HepG2 (cell line): Measurements from ENCODE around the gene MOCS1. TPM values are rescaled to one million over a fixed set of nuclear protein-coding genes. Genes with fewer than 3 reads are reported as not detected.

Source experiments
- ATAC-seq: fragments of 200-7000 bp; cut with Tn5 transposase; 3 replicates; pipeline ENCODE4 v1.9.1; 2020; ENCODE audit warnings: mild to moderate bottlenecking, moderate library complexity
- BruUV-seq: library from RNA; stranded (reverse); fragments of 400-500 nt; replicated peaks from 2 replicates; lab custom pipeline; 2021; lab: Mats Ljungman, UMichigan
- CTCF ChIA-PET: fragments of 300-600 bp; formaldehyde crosslinking; extraction: SDS; loops from one replicate; lab custom pipeline; 2021; ENCODE audit warnings: low total read pairs, inconsistent platforms, low intra/inter-chr PET ratio; lab: Yijun Ruan, JAX
- POLR2A ChIA-PET: fragments of 350-600 bp; sonication (Branson Sonifier 250); formaldehyde crosslinking; loops from one replicate; lab custom pipeline; 2020; ENCODE audit warnings: antibody characterized with exemption, inconsistent platforms; lab: Yijun Ruan, JAX
- DNase-seq: peaks from one replicate; pipeline ENCODE4 v3.0.0-alpha.2; 2015; ENCODE audit warnings: low spot score
- FAIRE-seq: peaks from 3 replicates; lab custom pipeline; 2011; peaks lifted over from hg19 to GRCh38; lab: Jason Lieb, UNC
- H2AFZ ChIP-seq: one replicate; pipeline ENCODE4 v1.6.1; 2011; ENCODE audit warnings: low read length, inconsistent platforms
- H3K27ac ChIP-seq: fragments of 300-600 bp; 3 replicates; pipeline ENCODE4 v1.8.0; 2011; ENCODE audit warnings: mixed run types, mild to moderate bottlenecking, mixed read lengths, low read length, inconsistent platforms; ENCODE audit not compliant: insufficient read depth; ENCODE audit errors: extremely low read length
- H3K27me3 ChIP-seq, 2 experiments: fragments of 200-600 bp in 1 of 2; 2 replicates in 1 of 2; 3 replicates in 1 of 2; pipeline versions ENCODE4 v1.6.0 to v1.8.0; 2011; ENCODE audit warnings: low read length in 2 of 2, mild to moderate bottlenecking in 2 of 2, moderate library complexity in 2 of 2, inconsistent platforms in 1 of 2; ENCODE audit not compliant: insufficient read depth in 2 of 2, control insufficient read depth in 1 of 2
- H3K36me3 ChIP-seq, 2 experiments: fragments of 200-600 bp in 1 of 2; replicated peaks in 1 of 2; 2 replicates in 1 of 2; 3 replicates in 1 of 2; pipeline versions ENCODE4 v1.5.1 to v1.8.0; 2011; ENCODE audit warnings: low read length in 2 of 2, inconsistent platforms in 1 of 2; ENCODE audit not compliant: insufficient read depth in 2 of 2, control insufficient read depth in 1 of 2
- H3K4me1 ChIP-seq: 2 replicates; pipeline ENCODE4 v1.5.1; 2012; ENCODE audit warnings: low read length, inconsistent platforms; ENCODE audit not compliant: insufficient read depth
- H3K4me2 ChIP-seq: 2 replicates; pipeline ENCODE4 v1.6.0; 2011; ENCODE audit warnings: low read depth, low read length, inconsistent platforms
- H3K4me3 ChIP-seq, 3 experiments: fragments of 200-600 bp in 1 of 3; sonication (generic), shearing (Covaris generic) in 1 of 3; replicated peaks in 1 of 3; 2 replicates each; pipeline ENCODE4 v1.5.1; 2011 to 2016; ENCODE audit warnings: low read length in 3 of 3, inconsistent platforms in 2 of 3, low read depth in 2 of 3, mild to moderate bottlenecking in 2 of 3, control low read depth in 1 of 3, mixed read lengths in 1 of 3; ENCODE audit not compliant: insufficient read depth in 1 of 3
- H3K79me2 ChIP-seq: one replicate; pipeline ENCODE4 v1.6.1; 2011; ENCODE audit warnings: low read length, inconsistent platforms; ENCODE audit not compliant: insufficient read depth
- H3K9ac ChIP-seq: 2 replicates; pipeline ENCODE4 v1.6.0; 2011; ENCODE audit warnings: mild to moderate bottlenecking, low read depth, low read length, inconsistent platforms; ENCODE audit not compliant: insufficient read depth
- H3K9me3 ChIP-seq: 2 replicates; pipeline ENCODE4 v1.5.1; 2012; ENCODE audit warnings: mild to moderate bottlenecking, low read length
- H4K20me1 ChIP-seq: 2 replicates; pipeline ENCODE4 v1.6.0; 2011; ENCODE audit warnings: inconsistent platforms, mild to moderate bottlenecking, low read length, moderate library complexity; ENCODE audit not compliant: insufficient read depth
- ARNT2 ChIP-seq: sonication (generic); formaldehyde crosslinking; IDR thresholded peaks from 2 replicates; pipeline ENCODE4 v1.8.0; 2022; ENCODE audit warnings: mild to moderate bottlenecking, low read depth, missing genetic modification reagents, moderate library complexity
- CCDC6 ChIP-seq: sonication (generic); formaldehyde crosslinking; IDR thresholded peaks from 2 replicates; pipeline ENCODE4 v1.8.1; 2022; ENCODE audit warnings: mild to moderate bottlenecking, missing genetic modification reagents, moderate library complexity
- JARID2 ChIP-seq: sonication (generic); formaldehyde crosslinking; IDR thresholded peaks from 2 replicates; pipeline ENCODE4 v1.8.1; 2023; ENCODE audit warnings: missing genetic modification reagents, inconsistent platforms; ENCODE audit not compliant: insufficient replicate concordance
- NKX3-1 ChIP-seq: sonication (generic); formaldehyde crosslinking; IDR thresholded peaks from 2 replicates; pipeline ENCODE4 v1.5.0; 2020; ENCODE audit warnings: missing genetic modification reagents
- NRL ChIP-seq: sonication (generic); formaldehyde crosslinking; IDR thresholded peaks from 2 replicates; pipeline ENCODE4 v1.5.0; 2020; ENCODE audit warnings: missing genetic modification reagents, mild to moderate bottlenecking, moderate library complexity, borderline replicate concordance
- POLR2AphosphoS2 ChIP-seq: IDR thresholded peaks from 2 replicates; pipeline ENCODE4 v1.6.1; 2011; ENCODE audit warnings: low read depth, low read length, improper control_type of control experiment
- REL ChIP-seq: sonication (generic); formaldehyde crosslinking; conservative IDR thresholded peaks from 2 replicates; pipeline ENCODE4 v1.8.0; 2022; ENCODE audit warnings: mild to moderate bottlenecking, missing genetic modification reagents, moderate library complexity
- SRSF4 ChIP-seq: fragments of 200-400 bp; formaldehyde crosslinking; IDR thresholded peaks from one replicate; pipeline ENCODE4 v1.6.1; 2018; ENCODE audit warnings: mild to moderate bottlenecking, low read depth, low read length, moderate library complexity; ENCODE audit not compliant: poor library complexity, severe bottlenecking
- TGIF2 ChIP-seq: IDR thresholded peaks from 2 replicates; pipeline ENCODE4 v1.6.1; 2016; ENCODE audit warnings: control low read depth, missing compliant biosample characterization
- ZNF17 ChIP-seq: sonication (generic); formaldehyde crosslinking; IDR thresholded peaks from 2 replicates; pipeline ENCODE4 v1.5.0; 2020; ENCODE audit warnings: mild to moderate bottlenecking, missing genetic modification reagents
- ZNF264 ChIP-seq: sonication (generic); formaldehyde crosslinking; IDR thresholded peaks from 2 replicates; pipeline ENCODE4 v1.4.0; 2020; ENCODE audit warnings: missing genetic modification reagents
- WGBS: methylation state at CpG from one replicate; pipeline ENCODE4 v1.1.6; 2017; ENCODE audit warnings: low lambda C conversion rate; 5-methylcytosine and 5-hydroxymethylcytosine counted together
- in situ Hi-C: cut with HindIII; loops from 2 replicates; pipeline ENCODE4 v1.10.0; 2017; ENCODE audit warnings: low pct_unique_long_range_greater_than_20kb; ENCODE audit not compliant: extremely low pct_ligation_motif_present
- intact Hi-C: fragments of 100-400 bp; cut with micrococcal nuclease; formaldehyde crosslinking; loops from one replicate; pipeline ENCODE4 v1.10.0; 2022; ENCODE audit not compliant: unreplicated experiment
- polyA plus RNA-seq, 8 experiments: library from polyadenylated mRNA; depleted of rRNA in 3 of 8; stranded (reverse) in 7 of 8; unstranded in 1 of 8; fragments of >200 nt; fragmentation: Illumina TruSeq in 4 of 8; extraction: Trizol in 4 of 8; gene quantifications; 2 replicates each; pipeline versions ENCODE4 v1.2.1 to v1.2.3, GENCODE V29; 2011 to 2016; ENCODE audit warnings: low read depth in 4 of 8, missing spikeins in 1 of 8, mixed read lengths in 1 of 8; ENCODE audit not compliant: insufficient read depth in 1 of 8
- total RNA-seq, 5 experiments: library from RNA; depleted of rRNA; stranded (reverse); fragments of >200 nt; fragmentation: Illumina TruSeq; extraction: Trizol; gene quantifications; 2 replicates each; pipeline ENCODE4 v1.2.3, GENCODE V29; 2016; ENCODE audit warnings: low read depth in 1 of 5
- TF ChIP-seq, protein P1 (sequence below): sonication (generic); formaldehyde crosslinking; IDR thresholded peaks from 2 replicates; pipeline ENCODE4 v1.8.0; 2022; ENCODE audit warnings: missing genetic modification reagents, mild to moderate bottlenecking, borderline replicate concordance
- TF ChIP-seq, protein P2 (sequence below): sonication (generic); formaldehyde crosslinking; IDR thresholded peaks from 2 replicates; pipeline ENCODE4 v1.5.1; 2020; ENCODE audit warnings: missing genetic modification reagents, mild to moderate bottlenecking, borderline replicate concordance
- TF ChIP-seq, protein P3 (sequence below): IDR thresholded peaks from 2 replicates; pipeline ENCODE4 v1.6.1; 2016; ENCODE audit warnings: missing genetic modification reagents, missing compliant biosample characterization
- TF ChIP-seq, protein P4 (sequence below): IDR thresholded peaks from 2 replicates; pipeline ENCODE4 v1.6.1; 2016; ENCODE audit warnings: low read depth, borderline replicate concordance

The MOCS1 gene
- total and polyA plus RNA-seq, 2 of the 13 experiments (the other 11 are each of a cell fraction or from before 2014, with no cell fraction given): 5.3 to 11.7 TPM

DNA sequence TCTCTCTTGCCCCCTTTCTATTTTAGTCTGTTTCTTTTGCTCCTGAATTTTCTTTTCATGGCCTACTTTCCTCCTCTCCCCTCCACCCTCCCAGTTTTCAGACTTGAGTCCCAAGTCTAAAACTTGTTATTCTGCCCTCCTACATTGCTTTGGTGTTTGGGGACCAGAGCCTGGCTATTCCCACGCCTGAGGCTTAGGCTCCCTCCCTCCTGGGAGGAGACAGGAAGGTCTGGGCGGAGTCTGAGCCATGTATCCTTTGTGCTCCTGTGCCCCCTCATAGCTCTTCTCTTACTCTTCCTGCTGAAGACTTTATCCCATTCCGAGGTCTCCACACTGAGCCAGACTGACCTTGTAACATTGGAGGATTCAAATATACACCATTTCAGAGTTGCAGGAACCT lies 72.6 kb downstream of the MOCS1 start (continued):
- TF ChIP-seq CCDC6 (no peak), SRSF4 (no peak), NKX3-1 (CRISPR knock-in tag) (no peak)

DNA sequence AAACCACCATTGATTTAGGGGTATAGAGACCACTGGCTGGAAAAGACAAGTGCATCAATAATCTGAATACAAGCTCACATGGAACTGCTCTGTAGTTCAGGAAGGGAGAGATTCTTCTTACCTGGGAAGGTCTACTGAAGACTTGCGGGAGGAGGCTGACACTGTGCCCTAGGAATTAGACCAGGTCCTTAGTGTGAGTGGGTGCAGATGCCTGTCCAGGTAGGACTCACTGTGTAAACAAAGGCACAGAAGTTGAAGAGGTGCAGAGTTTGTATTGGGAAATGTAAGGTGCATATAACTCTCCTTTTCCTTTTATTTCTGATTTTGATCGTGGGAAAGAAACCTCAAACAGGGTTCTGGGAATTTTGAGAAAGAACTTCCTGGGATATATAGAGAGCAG lies 75.2 kb downstream of the MOCS1 start:
- H3K4me2 ChIP-seq: no peak overlapping the region
- H3K4me1 ChIP-seq: no peaks in the 10 kb centered on the region
- H3K4me3 ChIP-seq: no peak overlapping the region
- DNase-seq (no peak), FAIRE-seq (no peak), ATAC-seq (no peak)
- CTCF ChIA-PET: no interaction called here
- 21% methylated on average over 2 of the region's 2 CpGs for WGBS
- TF ChIP-seq TGIF2 (CRISPR knock-in tag) (no peak), ZNF264 (CRISPR knock-in tag) (no peak), JARID2 (no peak), POLR2AphosphoS2 (no peak), REL (no peak), ARNT2 (CRISPR knock-in tag) (no peak), ZNF17 (CRISPR knock-in tag) (no peak), NRL (CRISPR knock-in tag) (no peak)
- TF ChIP-seq, protein P1, sequence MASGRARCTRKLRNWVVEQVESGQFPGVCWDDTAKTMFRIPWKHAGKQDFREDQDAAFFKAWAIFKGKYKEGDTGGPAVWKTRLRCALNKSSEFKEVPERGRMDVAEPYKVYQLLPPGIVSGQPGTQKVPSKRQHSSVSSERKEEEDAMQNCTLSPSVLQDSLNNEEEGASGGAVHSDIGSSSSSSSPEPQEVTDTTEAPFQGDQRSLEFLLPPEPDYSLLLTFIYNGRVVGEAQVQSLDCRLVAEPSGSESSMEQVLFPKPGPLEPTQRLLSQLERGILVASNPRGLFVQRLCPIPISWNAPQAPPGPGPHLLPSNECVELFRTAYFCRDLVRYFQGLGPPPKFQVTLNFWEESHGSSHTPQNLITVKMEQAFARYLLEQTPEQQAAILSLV: no peak
- TF ChIP-seq, protein P2, sequence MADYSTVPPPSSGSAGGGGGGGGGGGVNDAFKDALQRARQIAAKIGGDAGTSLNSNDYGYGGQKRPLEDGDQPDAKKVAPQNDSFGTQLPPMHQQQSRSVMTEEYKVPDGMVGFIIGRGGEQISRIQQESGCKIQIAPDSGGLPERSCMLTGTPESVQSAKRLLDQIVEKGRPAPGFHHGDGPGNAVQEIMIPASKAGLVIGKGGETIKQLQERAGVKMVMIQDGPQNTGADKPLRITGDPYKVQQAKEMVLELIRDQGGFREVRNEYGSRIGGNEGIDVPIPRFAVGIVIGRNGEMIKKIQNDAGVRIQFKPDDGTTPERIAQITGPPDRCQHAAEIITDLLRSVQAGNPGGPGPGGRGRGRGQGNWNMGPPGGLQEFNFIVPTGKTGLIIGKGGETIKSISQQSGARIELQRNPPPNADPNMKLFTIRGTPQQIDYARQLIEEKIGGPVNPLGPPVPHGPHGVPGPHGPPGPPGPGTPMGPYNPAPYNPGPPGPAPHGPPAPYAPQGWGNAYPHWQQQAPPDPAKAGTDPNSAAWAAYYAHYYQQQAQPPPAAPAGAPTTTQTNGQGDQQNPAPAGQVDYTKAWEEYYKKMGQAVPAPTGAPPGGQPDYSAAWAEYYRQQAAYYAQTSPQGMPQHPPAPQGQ: no peak
- TF ChIP-seq, protein P3, sequence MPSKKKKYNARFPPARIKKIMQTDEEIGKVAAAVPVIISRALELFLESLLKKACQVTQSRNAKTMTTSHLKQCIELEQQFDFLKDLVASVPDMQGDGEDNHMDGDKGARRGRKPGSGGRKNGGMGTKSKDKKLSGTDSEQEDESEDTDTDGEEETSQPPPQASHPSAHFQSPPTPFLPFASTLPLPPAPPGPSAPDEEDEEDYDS: no peak
- TF ChIP-seq, protein P4, sequence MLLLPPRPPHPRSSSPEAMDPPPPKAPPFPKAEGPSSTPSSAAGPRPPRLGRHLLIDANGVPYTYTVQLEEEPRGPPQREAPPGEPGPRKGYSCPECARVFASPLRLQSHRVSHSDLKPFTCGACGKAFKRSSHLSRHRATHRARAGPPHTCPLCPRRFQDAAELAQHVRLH: no peak
- intact Hi-C loops (no loop called here), in situ Hi-C loops (no loop called here)
- no peaks in the 10 kb centered on the region for H3K79me2 ChIP-seq
- no peak overlapping the region for H3K9ac ChIP-seq
- no peak overlapping the region for H2AFZ ChIP-seq
- no TSS peak for BruUV-seq
- no peak overlapping the region for H3K27ac ChIP-seq
- H3K36me3 ChIP-seq: no peaks in the 10 kb centered on the region
- H3K9me3 ChIP-seq: no peaks in the 10 kb centered on the region
- H4K20me1 ChIP-seq: no peaks in the 10 kb centered on the region
- POLR2A ChIA-PET: no interaction called here
- H3K27me3 ChIP-seq: no peaks in the 10 kb centered on the region
